Stimulated activated CD8-positive, alpha-beta memory T cell treated with anti-CD3 and anti-CD28 coated beads, Interleukin-2, amount 100 ng/mL, for 1 hour (primary cell): Measurements from ENCODE around the gene SEC11A.

Experiments
- DNase-seq, 2 donors: peaks; one replicate each; pipeline ENCODE4 v3.0.0-alpha.2; 2020; ENCODE audit warnings: low read depth in 2 of 2

SEC11A gene

DNA sequence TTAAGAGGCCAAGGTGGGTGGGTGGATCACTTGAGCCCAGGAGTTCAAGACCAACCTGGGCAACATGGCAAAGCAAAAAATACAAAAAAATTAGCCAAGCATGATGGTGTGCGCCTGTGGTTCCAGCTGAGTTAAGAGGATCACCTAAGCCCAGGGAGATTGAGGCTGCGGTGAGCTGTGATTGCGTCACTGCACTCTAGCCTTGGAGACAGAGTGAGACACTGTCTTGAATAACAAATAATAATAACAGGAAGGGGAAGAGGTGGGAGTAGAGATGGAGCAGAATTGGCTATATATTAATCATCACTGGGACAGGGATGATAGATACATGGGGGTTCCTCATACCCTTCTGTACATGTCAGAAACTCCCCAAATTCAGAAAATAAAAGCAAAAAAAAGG, 34.1 kb downstream of the SEC11A start:
- DNase-seq, result no peak

- DNase-seq, result no peak
Measured at GRCh38 chr15:84671211-84671610, 44.7 kb downstream of the SEC11A start.

GRCh38 chr15:84669726-84670125, 46.2 kb downstream of the SEC11A start:
- DNase-seq, result no peak

DNA sequence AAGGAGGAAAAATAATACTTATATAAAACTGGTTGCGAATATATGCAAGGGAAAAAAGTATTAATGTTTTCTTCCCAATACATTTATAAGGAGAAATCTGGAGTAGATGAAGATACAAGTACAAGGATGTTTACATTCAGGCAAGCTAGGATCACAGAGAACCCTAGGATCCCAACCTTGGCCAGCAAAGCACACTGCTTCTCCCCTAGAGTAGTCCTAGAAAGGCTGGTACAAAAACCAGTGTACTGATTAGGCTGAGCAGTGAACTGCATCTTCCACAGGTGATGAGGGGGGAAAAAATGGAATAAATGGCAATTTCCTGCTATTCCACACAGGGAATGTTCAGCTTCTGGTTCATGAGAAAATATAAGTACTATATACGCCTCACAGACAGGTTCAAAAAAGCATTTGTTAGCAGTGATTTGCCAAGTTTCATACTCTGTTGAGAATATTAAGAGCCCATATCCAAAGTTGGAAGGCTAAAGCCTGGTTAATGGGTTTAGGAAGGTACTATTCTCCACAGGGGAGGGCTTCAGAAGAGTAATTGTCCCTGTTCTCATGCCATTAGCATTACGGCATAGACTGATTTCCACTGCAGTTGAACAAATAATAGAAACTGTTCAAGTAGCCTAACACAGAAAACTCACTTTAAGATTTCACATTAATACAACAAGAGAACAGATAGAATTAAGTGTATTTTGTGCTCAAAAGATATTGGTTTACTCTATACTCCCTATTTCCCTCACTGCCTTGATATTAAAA, 47.5 kb downstream of the SEC11A start:
- DNase-seq, result no peak

- no peak for DNase-seq
Measured at GRCh38 chr15:84666373-84666772, 49.6 kb downstream of the SEC11A start.

- DNase-seq, result no peak
Measured at GRCh38 chr15:84661001-84661400, 54.9 kb downstream of the SEC11A start.

DNA sequence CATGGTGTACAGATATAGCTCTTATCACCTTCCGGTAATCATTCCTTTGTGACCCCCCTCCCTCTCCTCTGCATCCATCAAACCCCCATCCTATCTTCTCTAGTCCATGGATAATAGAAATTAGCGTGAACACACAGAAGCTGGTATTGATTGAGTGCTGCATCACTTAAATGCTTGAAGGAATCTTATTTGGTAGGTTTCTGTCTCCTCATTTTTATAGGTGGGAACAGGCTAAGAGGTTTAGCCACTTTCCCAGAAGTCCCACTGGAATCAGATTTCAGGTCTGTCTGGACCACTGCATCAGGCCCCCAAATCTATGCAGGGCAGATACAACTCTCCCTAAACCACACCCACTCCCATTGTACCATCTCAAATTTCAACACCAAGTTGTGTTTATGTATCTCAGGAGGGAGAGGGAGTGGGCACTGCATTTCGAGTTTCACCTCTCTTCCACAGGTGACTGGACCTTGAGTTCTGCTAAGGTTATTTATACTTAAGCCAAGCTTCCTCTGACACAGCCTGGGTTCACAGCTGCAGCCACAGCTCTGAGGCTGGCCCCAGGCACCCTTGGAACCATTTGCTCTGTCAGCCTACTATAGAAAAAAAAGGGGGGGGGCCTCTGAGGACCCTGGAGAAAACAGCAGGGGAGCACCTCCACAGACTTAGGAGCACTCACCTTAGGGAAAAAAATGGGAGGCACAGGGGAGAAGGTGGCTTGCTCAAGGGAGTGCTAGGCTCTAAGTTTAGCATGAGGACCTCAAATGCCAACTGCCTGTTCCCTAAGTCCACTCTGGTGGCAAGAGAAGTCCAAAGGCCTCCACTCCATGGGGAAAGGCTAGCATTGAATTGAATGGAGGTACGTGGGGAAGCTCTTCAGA, 55.8 kb downstream of the SEC11A start:
- no peak for DNase-seq

GRCh38 chr15:84658788-84659411, 57.0 kb downstream of the SEC11A start:
- no peak for DNase-seq

GRCh38 chr15:84658080-84658787, 57.7 kb downstream of the SEC11A start, which contains the start of gene NMB:
Gene NMB, minus strand, starts transcription at chr15:84658199. Its CDS starts 47 bp downstream, at chr15:84658152.
- peak; percentile 59 to 73 for DNase-seq

GRCh38 chr15:84657748-84658079, 58.2 kb downstream of the SEC11A start:
- no peak for DNase-seq

DNA sequence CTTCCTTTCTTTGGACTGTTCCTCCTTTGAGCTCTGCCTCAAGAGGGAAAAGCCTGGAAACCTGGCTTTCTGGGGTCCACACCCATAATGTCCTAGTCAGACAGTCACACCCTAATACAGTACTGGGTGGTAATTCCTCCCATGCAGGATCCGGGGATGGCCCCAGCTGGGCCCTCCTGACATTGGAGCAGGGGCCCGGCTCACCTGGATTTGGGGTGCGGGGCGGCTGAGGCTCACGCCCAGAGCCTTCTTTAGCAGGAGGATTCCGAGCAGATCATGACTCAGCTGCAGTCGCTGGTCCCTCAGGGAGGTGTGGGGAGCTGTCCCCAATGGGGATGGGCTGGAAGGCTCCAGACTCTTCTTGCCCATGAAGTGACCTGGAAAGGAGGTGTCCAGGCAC, 59.0 kb downstream of the SEC11A start:
- DNase-seq, result no peak

GRCh38 chr15:84654689-84655453, 61.1 kb downstream of the SEC11A start:
- peak; percentile 39 to 60 for DNase-seq

- peak; percentile 95 to 96 for DNase-seq
Measured at GRCh38 chr15:84653910-84654688, 61.8 kb downstream of the SEC11A start, which contains the start of gene WDR73. Gene WDR73, minus strand, starts transcription at chr15:84654283. Its CDS starts 9 bp downstream, at chr15:84654274.

GRCh38 chr15:84653584-84653909, 62.4 kb downstream of the SEC11A start:
- no peak for DNase-seq

- DNase-seq, result no peak
Measured at GRCh38 chr15:84649706-84650105, 66.2 kb downstream of the SEC11A start.

GRCh38 chr15:84648539-84648938, 67.4 kb downstream of the SEC11A start:
- DNase-seq, result no peak

GRCh38 chr15:84647726-84648125, 68.2 kb downstream of the SEC11A start:
- no peak for DNase-seq

DNA sequence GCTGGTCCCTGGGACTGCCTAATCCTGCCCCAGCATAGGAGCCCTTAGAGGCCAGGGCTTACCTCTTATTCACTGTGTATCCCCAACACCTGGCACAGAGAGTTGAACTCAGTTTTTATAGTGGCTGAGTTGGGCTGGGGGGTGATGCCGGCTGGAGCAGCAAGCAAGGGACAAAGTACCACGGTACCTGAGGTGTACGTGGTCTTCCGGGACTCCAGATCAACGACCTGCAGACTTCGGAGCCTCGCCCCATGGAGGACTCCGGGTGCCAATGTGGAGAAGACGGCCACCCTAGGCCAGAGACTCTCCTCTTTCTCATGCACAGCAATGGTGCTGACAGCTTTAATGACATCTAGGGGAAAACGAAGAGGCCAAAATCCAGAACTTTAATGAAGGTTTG, 69.9 kb downstream of the SEC11A start:
- no peak for DNase-seq

GRCh38 chr15:84645496-84645895, 70.4 kb downstream of the SEC11A start:
- no peak for DNase-seq

DNA sequence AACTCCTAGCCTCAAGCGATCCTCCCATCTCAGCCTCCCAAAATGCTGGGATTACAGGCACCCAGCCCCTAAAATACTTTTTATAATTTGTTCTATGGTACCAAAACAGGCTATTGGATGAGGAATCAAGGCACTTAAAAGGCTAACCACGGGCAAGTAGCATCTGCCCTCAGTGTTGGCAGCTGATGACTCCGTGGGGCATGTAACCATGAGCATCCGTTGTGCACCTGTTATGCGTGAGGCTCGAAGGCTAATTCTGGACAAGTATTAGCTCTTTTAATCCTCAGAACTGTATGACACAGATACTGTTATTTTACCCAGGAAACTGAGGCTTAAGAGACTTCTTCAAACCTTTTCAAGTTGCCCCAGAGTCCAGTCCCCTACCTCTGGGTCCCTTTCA, 72.1 kb downstream of the SEC11A start:
- no peak for DNase-seq
